Measurements from ENCODE around the gene KIF18B. TPM values are rescaled to one million over a fixed set of nuclear protein-coding genes. Genes with fewer than 3 reads are reported as not detected.

The KIF18B gene
- total RNA-seq (2022; extraction: Qiagen RNA extraction), result 23.4 to 41.8 TPM (median 41.7 TPM) in 5 replicates

GRCh38 chr17:44947461-44948314 lies at the start of gene KIF18B:
Gene KIF18B, minus strand, starts transcription at chr17:44947773. Its CDS starts 11,429 bp downstream, at chr17:44936344.

GRCh38 chr17:44968225-44969143 lies 20.9 kb upstream of the KIF18B start, which contains the start of gene C1QL1:
Gene C1QL1, minus strand, starts transcription at chr17:44968303. Its CDS starts 255 bp downstream, at chr17:44968048.

DNA sequence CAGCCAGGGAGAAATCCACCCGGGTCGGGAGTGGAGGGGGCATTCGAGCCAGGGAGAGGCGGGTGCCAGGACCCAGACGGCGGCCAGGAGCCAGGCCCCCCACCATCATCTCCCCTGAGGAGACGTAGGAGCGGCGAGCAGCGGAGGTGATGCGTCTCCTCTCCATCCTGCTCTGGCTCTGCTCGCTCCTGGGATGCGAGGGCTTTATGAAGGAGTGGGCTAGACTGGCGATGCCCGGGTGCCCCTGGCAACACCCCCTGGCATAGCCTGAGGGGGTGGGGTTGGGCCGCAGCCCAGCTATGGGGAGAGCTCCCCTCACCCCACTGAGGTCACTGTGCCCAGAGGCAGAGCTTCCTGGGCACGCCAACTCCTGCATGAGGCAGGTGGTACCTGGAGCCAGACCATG lies 32.2 kb downstream of the KIF18B start, which contains the start of gene GFAP:
TSS of gene GFAP (minus strand) at position 180 of the 406 bp plus-strand sequence. CDS start at position 166, 14 bp downstream.

DNA sequence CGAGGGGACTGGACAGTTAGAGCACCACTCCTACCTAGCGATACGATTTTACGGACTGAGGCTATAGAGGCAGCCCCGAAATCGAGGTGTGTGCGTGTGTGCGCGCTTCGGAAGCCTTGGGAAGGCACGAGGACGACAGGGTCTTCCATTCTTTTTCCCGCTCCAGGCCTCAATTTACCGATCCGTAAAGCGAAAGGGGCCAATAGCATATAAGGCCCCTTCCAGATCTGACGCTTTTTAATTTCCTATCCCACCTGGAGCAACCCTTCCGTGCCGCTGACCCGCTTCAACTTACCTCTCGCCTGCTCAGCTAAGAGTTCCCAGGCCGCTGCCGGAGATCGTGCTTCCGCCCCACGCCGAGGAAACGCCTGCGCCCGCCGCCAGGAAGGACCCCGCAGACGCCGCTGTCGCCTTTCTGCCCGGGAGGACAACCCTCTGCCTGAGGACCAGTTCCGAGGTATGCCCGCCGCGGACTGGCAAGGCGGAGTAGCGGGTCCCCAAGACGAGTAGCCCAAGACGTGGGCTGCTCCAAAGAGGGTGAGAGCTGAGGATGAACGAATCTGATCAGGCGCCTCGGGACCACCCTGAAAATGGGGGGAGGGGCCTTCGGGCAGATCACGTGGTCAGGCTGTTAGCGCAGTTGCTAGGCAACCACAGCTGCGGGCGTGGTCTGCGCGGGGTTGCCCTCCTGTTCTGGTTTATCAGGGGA lies 48.3 kb downstream of the KIF18B start, which contains the start of gene EFTUD2:
TSS of gene EFTUD2 (minus strand) at position 372 of the 709 bp plus-strand sequence. CDS start 4,924 bp downstream, outside the sequence.

Other genes with a start within 250 kb of the KIF18B start
- 17.9 to 24.5 TPM (median 23.0 TPM) in 5 replicates for gene DBF4B, start 239.1 kb downstream of the KIF18B start, total RNA-seq (2022; extraction: Qiagen RNA extraction)
- gene ADAM11, start 188.8 kb downstream of the KIF18B start, total RNA-seq (2022; extraction: Qiagen RNA extraction), result 1.2 to 2.2 TPM (median 1.9 TPM) in 5 replicates
- 24.4 to 34.2 TPM (median 32.2 TPM) in 5 replicates for gene GJC1, start 117.5 kb downstream of the KIF18B start, total RNA-seq (2022; extraction: Qiagen RNA extraction)
- not detected in 5 replicates for gene HIGD1B, start 99.9 kb downstream of the KIF18B start, total RNA-seq (2022; extraction: Qiagen RNA extraction)
- 142 to 168 TPM (median 157 TPM) in 5 replicates for gene EFTUD2, start 48.3 kb downstream of the KIF18B start, total RNA-seq (2022; extraction: Qiagen RNA extraction)
- gene GFAP, start 32.3 kb downstream of the KIF18B start, total RNA-seq (2022; extraction: Qiagen RNA extraction), result 0.37 to 0.66 TPM (median 0.61 TPM) in 5 replicates
- 15.9 to 33.2 TPM (median 27.2 TPM) in 5 replicates for gene C1QL1, start 20.5 kb upstream of the KIF18B start, total RNA-seq (2022; extraction: Qiagen RNA extraction)
- 14.4 to 20.1 TPM (median 18.1 TPM) in 5 replicates for gene DCAKD, start 103.9 kb upstream of the KIF18B start, total RNA-seq (2022; extraction: Qiagen RNA extraction)
- gene NMT1, start 113.5 kb upstream of the KIF18B start, total RNA-seq (2022; extraction: Qiagen RNA extraction), result 225 to 369 TPM (median 244 TPM) in 5 replicates
- 124 to 185 TPM (median 158 TPM) in 5 replicates for gene PLCD3, start 184.7 kb upstream of the KIF18B start, total RNA-seq (2022; extraction: Qiagen RNA extraction)
- gene ACBD4, start 187.9 kb upstream of the KIF18B start, total RNA-seq (2022; extraction: Qiagen RNA extraction), result 6.3 to 8.0 TPM (median 6.8 TPM) in 5 replicates
- 39.3 to 50.1 TPM (median 45.0 TPM) in 5 replicates for gene HEXIM1, start 200.7 kb upstream of the KIF18B start, total RNA-seq (2022; extraction: Qiagen RNA extraction)
- 10.5 to 17.7 TPM (median 15.0 TPM) in 5 replicates for gene HEXIM2, start 214.1 kb upstream of the KIF18B start, total RNA-seq (2022; extraction: Qiagen RNA extraction)